HG03520 (cell line): ENCODE measurements around the gene SLC6A12.

Experiments used
- ATAC-seq: cut with Tn5 transposase; IDR thresholded peaks from one replicate; pipeline ENCODE4 v1.9.1; 2021; ENCODE audit warnings: mild to moderate bottlenecking, moderate library complexity; ENCODE audit not compliant: unreplicated experiment

SLC6A12 gene

DNA sequence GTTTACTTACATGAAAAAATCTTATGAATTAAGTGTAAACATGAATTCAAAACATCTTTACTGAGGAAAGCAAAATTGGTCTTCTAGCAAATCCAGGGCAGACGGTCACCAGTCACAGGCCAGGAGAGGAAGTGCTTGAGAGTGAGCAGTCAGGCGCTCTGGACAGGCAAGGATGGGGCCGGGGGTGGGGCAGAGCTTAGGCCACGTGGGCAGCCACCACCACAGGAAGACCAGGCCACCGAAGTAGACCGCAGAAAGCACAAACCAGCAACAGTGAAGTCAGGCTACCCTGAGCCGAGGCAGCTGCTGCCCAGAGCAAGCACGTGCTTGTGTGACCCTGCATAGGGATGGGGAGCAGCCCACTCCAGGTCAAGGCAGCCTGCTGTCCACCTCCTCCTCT, 33.5 kb downstream of the SLC6A12 start:
- ATAC-seq, result no peak

- ATAC-seq, result no peak
Measured at GRCh38 chr12:179885-180284, 34.1 kb downstream of the SLC6A12 start.

DNA sequence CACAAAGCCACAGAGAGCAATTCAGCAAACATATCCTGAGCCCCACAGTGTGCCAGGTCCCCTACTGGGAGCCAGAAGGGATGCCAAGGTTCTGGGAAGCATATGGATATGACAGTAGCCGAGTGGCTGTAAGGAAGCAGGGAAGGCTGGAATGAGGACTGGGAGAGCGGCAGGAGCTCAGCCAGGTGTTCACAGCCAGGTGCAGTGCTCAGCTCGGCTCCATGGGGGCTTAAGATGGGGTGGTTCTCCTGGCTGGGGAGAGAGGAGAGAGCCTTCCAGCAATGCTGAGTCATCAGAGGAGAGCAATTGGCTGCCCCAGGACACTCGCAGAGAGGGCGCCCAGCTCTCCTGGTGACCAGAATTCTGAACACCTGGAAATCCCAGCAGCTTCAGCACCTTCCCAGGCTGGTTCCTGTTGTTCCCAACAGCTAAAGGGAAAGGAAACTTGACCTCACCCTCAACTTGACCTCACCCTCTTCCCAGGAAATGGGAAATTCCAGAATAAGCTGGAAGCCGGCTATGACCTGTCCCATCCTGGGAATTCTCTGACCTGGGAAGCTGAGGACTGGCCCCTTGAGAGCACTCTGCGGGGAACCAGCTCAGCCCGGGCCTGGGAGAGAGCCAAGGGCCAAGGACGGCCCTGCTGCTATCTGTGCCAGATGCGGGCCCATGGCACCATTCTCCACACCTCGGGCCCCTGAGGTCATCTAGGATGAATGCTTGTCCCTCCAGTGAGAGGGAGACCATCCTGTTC, 34.6 kb downstream of the SLC6A12 start:
- ATAC-seq, result no peak

DNA sequence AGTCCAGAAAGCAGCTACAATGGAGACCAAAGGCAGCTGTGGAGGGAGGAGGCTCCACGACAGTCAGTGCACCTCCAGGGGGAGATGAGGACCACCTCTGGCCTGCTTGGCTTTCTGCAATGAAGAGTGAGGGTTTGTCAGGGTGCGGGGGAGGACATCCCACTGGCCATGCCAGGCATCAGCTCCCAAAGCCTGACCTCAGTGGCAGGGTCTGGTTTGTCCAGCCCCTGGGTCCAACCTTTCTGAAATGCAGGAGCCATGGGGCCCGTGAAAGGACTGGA, 35.2 kb downstream of the SLC6A12 start:
- ATAC-seq, result no peak

- ATAC-seq, result no peak
Measured at GRCh38 chr12:177980-178828, 35.8 kb downstream of the SLC6A12 start.

DNA sequence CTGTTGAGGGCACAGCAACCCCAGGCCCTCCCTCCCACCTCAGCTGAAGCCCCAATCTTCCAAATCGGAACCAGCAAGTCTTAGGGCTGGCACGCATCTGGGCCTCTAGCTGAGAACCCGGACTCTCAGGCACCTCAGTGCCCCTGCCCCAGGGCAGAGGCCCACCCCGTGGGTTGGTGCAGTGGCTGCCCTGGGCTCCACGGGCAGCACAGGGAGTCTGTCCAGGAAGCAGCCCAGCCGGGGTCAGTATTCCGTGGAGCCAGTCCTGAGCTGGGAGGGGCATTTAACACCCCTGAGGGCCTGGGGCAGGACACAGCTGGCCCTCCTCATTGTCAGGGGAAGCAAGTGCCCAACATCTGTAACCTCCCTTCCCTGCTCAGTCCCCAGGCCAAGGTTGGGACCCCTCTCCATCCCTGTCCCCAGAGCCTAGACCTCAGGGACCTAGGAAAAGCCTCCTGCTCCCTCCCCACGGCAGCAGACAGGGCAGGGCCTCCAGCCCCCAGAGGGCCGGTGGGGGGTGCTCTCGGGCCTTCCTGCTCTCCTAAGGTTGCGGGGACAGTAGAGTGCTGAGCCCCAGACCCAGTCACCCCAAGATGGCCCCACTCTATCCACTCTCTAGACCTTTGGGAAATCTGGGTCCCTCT, 36.5 kb downstream of the SLC6A12 start:
- no peak for ATAC-seq

DNA sequence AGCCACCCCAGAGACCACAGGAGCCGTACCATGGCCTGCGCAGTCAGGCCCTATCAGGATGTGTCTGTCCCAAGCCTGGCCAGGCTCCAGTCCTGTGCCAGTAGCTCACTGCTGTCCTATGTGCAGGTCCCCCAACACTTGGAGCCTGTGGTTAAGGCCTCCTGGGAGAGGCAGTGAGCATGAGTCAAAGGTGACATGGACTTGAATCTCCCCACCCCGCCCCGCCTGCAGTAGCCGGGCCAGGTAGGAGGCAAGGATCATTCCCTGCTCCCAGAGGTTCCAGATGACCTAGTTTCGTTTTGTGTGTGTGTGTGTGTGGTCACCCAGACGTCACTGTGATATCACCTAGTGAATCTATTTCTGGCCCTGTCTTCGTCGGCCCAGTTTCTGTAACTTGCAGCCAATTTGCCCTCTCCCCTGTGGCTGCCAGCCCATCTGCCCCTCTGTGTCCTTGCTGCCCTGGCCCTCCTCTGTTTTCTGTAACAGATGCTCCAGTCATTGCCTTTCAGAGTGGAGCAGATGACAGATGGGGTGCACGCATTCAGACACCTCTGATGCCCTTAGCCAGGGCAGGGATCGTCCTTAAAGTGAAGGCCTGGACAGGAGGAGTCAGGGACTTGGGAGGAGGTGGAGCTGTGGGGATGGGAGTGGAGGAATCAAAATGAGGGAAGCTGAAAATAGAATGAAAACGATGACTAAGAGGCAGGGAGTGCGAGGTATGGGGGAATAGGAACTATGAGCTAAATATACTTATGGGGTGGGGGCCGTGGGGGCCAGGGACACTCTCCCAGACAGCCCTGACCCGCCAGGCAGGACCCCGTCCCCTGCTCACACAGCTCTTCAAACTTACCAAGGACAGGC, 37.4 kb downstream of the SLC6A12 start:
- no peak for ATAC-seq

DNA sequence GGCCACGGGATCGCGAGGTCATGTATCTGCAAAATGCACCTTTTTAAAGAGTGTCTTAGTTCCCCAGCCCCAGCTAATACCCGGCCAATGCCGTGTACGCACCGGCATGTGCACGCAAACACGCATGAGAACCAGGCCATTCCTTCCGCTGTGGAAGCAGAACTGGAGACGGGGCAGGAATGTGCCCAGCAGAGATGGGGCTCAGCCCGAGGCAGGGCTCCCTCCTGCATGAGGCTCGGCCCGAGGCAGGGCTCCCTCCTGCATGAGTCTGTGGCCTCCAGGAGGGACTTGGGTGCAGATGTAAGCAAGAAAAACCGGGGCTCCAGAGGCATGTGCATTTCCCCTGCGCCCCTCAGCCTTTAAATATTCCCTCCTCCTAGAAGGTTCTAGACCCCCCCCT, 38.2 kb downstream of the SLC6A12 start:
- ATAC-seq, result no peak

- ATAC-seq, result no peak
Measured at GRCh38 chr12:175250-175649, 38.7 kb downstream of the SLC6A12 start.

DNA sequence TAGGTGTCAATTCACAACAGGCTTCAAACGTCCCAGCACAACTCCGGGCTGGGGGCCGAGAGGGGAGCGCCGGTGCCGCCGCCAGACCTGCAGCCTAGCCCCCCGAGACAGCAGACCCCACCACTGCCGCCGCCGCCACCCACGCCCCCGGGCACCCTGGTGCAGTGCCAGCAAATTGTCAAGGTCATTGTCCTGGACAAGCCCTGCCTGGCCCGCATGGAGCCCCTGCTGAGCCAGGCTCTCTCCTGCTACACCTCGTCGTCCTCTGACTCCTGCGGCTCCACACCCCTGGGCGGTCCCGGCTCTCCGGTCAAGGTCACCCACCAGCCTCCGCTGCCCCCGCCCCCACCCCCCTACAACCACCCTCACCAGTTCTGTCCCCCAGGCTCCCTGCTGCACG, 39.4 kb downstream of the SLC6A12 start:
- no peak for ATAC-seq

DNA sequence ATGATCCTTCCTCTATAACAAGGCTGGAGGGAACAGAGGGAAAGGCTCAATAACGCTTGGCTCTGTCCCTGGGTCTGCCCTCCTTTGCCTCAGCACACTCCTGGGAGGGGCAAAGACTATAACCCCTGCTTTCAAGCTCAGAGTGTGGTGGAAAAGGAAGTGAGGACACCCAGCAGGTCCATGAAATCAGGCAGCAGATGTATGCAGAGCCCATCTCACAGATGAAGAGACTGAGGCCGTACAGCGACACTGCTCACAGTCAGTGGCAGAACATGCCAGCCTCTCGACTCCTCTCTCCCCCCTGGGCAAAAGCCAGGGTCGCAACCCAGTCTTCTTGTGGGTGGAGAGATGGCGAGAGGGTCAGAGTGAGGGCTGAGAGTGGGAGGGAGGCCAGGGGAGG, 39.8 kb downstream of the SLC6A12 start:
- no peak for ATAC-seq

DNA sequence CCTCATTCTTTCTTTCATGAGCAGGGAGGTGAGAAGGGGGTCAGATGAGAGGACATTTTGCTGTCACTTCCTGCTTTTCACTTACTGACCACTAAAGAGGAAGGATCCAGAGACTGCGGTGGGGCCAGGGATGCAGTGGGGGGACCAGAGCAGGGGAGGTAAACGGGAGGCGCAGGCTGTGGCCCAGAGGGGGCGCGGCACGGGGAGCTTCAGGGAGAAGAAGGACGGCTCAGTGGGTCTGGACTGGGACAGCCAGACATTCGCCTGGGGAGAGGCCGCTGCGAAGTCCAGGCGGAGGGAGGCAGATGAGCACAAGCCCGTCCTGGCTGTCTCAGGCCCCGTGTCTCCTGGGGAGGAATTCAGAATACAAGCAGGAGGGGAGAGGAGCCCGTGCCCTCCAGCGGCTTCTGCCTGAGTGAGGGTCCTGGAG, 41.2 kb downstream of the SLC6A12 start:
- no peak for ATAC-seq

DNA sequence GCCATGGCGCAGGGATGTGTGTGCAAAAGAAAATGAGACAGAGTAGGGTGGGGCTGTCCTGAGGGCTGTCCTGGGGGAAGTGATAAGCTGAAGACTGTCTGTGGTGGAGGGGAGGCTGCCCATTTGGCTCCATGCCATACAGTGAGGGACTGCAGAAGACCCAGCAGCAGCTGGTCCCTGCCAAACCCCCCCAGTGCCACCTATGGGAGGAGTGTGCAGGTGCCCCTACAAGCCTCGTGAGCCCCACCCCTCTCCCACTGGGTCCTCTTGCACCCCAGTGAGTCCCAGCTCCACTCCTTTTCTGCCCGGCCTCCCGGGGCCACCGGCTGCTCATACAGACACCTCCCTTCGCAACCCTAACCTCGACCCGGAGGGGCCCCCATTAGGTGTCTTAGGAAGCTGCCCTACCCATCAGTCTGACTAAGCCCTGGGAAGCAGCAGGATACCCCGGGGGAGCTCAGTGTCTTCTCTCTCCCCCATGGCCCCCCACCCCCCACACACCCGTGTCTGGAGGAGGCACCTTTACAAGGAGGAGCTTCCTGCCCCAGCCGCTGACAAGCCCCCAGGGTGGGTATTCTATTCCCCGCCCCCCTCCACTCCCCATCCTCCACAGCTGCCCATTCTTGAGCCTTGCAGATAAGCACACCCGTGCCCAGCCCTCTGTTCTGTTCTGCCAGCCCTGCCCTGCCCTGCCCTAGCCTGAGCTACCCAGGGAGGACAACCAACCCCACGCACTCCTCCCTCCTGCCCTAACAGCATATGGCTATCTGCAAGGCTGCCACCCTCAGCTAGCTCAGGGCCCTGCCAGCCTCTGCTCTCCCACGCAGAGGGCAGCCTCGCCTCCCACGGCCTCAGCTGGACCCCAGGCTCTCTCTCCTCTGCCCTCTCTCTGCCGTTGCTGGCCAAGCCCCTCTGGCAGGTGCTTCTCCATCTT, 41.9 kb downstream of the SLC6A12 start:
- no peak for ATAC-seq

DNA sequence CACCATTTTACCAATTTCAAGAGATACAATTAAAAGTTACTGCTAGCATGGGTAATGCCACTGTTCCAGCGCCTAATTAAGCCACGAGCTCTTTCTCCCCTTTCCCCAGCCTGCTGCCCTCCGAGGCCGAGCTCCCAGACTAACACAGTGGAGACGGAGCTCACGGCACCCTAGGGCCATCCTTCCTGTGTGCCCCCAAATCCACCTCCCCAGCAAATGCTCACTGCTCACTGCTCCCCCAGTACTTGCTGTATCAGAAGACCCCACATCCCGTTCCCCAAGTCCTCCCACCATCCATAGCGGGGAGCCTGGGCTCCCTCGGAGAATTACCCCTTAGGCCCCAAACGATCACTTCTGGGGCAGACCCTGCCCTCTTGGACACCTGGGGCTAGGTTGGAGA, 42.7 kb downstream of the SLC6A12 start:
- no peak for ATAC-seq

DNA sequence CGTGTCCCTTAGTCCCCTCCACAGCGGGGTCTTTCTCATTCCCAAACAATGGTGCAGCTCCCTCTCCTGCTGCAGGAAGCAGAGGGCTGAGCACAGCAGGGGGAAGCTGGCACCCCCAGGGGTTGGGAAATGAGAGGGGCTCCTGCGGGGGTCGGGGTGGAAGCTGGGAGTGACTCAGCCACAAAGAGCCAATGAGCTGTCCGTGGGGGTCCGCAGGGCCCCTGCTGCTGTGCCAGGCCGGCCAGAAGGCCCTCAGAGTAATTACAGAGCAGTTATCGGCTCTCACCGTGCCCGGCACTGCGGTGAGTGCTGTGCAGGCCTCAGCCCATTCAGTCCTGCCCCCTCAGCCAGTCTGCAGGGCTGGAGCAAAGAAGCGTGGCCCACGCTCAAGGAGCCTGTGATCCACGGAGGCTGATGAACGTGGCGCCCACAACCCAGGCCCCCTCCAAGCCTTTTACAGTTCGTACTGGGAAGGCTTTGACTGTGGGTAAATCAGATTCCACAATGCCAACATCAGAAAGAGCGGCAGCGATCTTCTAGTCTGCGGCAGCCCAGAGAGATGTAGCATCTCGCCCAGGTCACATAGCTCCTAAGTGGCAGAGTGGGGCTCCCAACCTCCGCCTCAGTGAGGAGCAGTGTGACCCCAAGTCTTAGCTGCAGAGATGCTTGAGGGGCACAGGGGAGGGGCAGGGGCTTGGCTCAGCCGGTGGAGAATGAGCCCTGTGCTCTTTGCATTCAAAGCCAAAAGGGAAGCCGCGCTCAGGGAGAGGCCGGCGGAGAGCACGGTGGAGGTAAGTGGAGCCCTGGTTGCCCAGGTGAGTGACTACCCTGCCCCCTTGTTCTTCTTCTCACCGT, 43.4 kb downstream of the SLC6A12 start:
- no peak for ATAC-seq

GRCh38 chr12:169528-170370, 44.2 kb downstream of the SLC6A12 start:
- no peak for ATAC-seq

GRCh38 chr12:168763-169525, 45.0 kb downstream of the SLC6A12 start:
- no peak for ATAC-seq
